ENCODE data around the gene VIT. TPM values are rescaled to one million over a fixed set of nuclear protein-coding genes. Genes with fewer than 3 reads are reported as not detected.

VIT gene
- total RNA-seq, 1 donor from 2014 or later, result 2.6 TPM

- no peak for DNase-seq (ENCODE audit: low spot score)
- intact Hi-C loops (cut with DNase I), result no loop called here
These were observed 51.7 kb downstream of the VIT start for GRCh38 chr2:36748166-36748565.

DNA sequence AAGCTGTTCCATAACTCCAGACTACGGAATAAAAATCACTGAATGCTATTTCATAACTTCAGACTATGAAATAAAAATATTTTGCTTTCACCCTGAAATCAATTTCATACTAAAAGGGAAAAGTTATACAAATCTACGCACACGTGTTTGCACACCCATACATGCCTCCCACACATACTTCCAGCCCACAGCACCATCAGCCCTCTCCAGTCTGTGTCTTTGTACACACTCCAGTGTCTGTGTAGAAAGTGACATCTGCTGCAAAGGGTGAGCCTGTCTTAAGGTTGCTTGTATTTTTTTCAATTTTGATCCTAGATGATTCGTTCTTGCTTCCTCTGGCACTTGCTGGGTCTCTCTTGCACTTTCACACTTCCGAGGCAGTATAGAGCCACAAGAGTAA is 53.6 kb downstream of the VIT start:
- no peak for DNase-seq (ENCODE audit: low spot score)
- intact Hi-C loops (cut with DNase I), result no loop called here

DNA sequence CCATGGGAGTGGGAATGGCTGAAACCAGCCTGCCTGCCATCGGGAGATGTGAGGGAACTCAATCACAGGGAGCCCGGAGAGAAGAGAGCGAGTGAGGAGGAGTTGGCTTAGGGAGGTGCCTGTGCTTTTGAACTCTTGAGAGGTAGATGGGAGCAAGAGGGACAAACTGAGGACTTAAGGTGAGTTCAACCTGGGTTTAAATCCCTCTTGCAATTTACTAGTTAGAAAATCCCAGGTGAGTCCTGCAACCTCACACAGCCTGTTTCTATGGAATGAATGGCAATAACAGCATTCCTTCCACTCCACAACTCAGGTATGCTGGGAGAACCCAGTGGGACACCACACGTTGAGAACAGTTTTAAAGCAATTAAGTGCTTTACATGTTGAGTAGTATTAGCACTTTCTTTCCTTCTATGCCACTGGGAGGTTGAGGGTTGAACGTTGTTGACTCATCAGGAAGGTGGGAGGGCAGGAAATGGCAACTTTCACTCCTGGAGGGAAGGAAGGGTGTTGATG is 57.3 kb downstream of the VIT start:
- intact Hi-C loops (cut with DNase I), result no loop called here

GRCh38 chr2:36754578-36754977 is 58.1 kb downstream of the VIT start:
- DNase-seq (ENCODE audit: low spot score), result no peak
- intact Hi-C loops (cut with DNase I), result no loop called here

More for the DNA sequence above, 57.3 kb downstream of the VIT start:
- DNase-seq (ENCODE audit: low spot score), result no peak

DNA sequence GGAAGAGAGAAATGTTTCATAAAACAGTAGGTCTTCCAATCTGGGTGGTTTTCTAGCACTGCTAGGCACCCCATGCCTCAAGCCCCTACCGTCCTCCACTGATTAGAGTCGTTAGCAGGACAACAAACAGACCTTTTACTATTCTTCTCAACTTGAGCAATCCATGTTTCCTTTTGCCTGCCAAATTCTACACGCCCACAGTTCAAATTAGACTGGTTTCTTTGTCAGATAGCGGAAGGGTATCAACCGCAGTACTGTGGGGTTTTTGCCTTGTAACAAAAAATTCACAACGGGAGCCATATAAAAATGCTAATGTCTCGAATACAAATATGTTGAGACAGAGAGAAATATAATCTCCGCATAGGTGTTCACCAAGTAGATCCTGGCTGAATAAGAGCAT is 59.9 kb downstream of the VIT start:
- intact Hi-C loops (cut with DNase I), result no loop called here
- no peak for DNase-seq (ENCODE audit: low spot score)

DNA sequence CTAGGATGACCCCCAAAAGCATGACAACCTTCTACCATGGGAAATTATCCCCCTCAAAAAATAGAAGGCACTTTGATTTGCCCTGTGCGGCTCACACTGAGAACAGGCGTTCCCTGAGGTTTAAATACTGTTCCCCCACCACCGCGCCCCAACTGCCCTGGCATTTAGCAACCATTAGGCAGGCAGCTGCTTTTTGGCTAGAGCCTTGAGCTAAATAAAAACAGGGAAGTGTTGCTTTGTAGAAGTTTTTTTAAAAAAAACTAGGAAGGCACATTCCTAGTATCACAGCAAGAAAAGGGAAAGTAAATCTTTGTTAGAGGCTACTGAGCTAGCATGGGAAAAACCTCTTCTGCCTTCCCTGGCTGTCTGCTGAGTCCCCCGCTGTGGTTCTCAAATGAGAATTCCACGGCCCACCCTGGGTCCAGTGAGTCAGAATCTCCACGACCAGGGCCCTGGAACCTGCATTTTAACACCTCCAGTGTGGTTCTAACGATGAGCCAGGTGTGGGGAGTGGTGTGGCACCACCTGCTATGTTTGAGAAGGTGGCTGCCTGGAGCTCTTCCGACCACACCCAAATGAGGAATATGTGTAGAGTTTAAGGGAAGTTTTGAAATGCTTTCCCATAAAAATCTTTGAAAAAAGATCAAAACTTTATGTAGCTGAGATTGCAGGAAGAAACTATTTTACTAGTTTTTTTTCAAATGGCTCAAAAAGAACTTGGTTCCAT is 66.4 kb downstream of the VIT start:
- intact Hi-C loops (cut with DNase I), result no loop called here
- DNase-seq (ENCODE audit: low spot score), result no peak

GRCh38 chr2:36769106-36769505 is 72.6 kb downstream of the VIT start:
- DNase-seq (ENCODE audit: low spot score), result no peak
- intact Hi-C loops (cut with DNase I), result loop anchor here (5.0 kb wide), 1 partner anchor 272 kb away; no protein-coding TSS in a partner anchor

DNA sequence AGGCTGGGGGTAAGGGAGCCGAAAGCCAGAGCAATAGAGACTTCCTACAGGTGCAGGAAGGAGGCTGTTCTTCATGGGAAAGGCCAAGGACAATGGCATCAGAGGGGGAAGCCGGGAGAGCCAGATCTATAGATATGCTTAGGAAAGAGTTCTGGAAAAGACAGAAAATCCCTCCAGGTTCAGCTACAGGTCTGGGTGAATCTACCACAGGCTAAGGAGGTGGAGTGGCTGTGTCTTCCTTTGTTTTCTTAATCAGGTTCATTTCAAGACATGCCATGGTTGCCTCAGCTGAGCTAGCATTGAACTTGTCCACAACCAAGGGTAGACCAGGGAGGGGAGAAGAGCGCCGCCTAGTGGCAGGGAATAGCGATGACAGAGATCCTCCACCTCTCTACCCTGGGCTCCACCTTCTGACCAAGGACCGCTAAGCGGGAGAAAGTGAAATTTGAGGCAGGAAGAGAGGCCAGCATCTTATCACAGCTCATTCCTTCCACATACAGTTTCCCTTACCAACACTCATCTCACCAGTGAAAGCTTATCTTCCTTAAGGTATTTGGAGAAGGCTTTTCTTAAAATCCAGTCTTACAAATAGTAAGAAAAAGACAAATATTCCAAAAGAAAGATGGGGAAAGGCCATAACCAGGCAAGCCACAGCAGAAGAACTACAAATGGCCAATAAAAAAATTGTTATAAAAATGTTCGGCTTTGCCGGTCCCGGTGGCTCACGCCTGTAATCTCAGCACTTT is 74.2 kb downstream of the VIT start:
- no peak for DNase-seq (ENCODE audit: low spot score)
- intact Hi-C loops (cut with DNase I), result no loop called here

DNA sequence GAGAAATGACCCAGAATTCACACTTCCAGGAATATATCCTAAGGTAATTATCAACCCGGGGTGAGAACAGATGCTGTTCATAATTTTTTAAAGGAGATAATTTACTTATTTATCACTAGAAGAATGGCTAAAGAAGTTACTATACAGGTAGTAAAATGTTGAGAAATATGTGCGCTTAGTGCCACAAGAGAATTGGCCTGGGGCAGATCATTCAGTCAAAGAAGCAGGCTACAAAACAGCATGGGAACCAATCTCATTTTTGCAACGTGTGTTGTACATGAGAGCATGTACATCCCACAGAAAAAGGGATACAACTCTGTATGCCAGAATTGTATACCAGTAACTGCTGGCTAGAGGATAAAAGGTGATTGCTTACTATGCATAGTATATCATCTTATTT is 75.2 kb downstream of the VIT start:
- no peak for DNase-seq (ENCODE audit: low spot score)
- intact Hi-C loops (cut with DNase I), result no loop called here

GRCh38 chr2:36773947-36774346 is 77.4 kb downstream of the VIT start:
- DNase-seq (ENCODE audit: low spot score), result no peak

GRCh38 chr2:36775261-36775660 is 78.8 kb downstream of the VIT start:
- intact Hi-C loops (cut with DNase I), result no loop called here
- no peak for DNase-seq (ENCODE audit: low spot score)

More at GRCh38 chr2:36773947-36774346, 77.4 kb downstream of the VIT start:
- intact Hi-C loops (cut with DNase I), result no loop called here

DNA sequence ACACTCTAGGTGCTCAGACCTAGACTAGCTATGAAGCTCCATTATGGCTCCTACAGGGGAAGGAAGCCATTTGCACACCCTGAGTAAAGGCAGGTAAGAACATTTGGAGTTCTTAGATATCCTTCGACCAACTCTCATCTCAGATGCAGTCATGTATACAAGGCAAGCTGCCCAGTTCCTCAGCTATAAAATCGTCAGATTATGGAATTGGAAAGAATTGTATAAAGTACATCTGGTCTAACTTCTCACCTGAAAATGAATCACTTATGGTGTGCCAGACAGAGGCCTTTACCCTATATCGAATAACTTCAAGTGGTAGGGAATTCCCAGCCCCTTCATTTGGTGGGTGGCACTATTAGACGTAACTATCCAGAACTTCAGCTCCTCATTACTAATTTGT is 79.3 kb downstream of the VIT start:
- DNase-seq (ENCODE audit: low spot score), result no peak
- intact Hi-C loops (cut with DNase I), result no loop called here

- intact Hi-C loops (cut with DNase I), result no loop called here
- DNase-seq (ENCODE audit: low spot score), result no peak
These were observed 80.8 kb downstream of the VIT start for GRCh38 chr2:36777272-36777671.

GRCh38 chr2:36777788-36778187 is 81.3 kb downstream of the VIT start:
- intact Hi-C loops (cut with DNase I), result no loop called here
- DNase-seq (ENCODE audit: low spot score), result no peak

GRCh38 chr2:36779462-36779861 is 83.0 kb downstream of the VIT start:
- no peak for DNase-seq (ENCODE audit: low spot score)
- intact Hi-C loops (cut with DNase I), result no loop called here

- no peak for DNase-seq (ENCODE audit: low spot score)
- intact Hi-C loops (cut with DNase I), result loop anchor here (5.0 kb wide), 1 partner anchor 227 kb away; no protein-coding TSS in a partner anchor
These were observed 83.8 kb downstream of the VIT start for GRCh38 chr2:36780231-36780839.

DNA sequence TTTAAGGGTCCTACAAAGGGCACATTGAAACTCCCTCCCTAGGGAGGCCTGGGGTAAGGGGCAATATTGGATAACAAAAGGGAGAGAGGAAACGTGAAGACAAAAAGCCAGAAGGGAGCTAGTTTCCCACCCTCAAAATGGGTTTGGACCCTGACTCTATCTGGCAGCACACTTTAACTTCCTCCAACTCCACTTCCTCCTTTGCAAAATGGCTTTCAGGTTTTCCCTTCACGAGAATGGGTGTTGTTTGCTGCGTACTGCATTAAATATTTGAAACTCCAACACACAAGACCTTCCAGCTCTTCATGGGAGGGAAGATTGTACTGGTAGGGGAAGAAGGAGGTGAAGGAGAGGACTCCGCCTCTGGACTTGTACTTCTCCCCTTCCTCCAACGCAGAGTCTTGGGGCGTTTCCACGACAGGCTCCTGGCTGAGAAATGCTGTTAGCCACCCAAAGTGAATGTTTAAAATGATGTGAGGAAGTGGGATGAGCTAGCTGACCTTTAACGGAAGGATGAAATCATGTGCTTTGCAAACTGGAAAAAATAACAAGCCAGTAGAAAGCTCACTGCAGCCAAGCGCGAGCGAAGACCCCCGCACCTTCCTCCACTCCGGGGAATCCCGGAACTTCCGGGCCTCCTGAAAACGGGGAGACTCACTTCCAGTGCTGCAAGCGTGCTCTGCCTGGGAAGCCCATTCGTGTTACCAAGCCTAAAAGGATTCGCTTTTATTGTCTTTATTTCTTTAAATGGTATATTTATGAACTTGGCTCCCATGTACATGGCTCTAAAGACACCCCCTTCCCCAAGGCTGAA is 85.6 kb downstream of the VIT start:
- intact Hi-C loops (cut with DNase I), result loop anchor here (5.0 kb wide), 1 partner anchor 225 kb away; no protein-coding TSS in a partner anchor

DNA sequence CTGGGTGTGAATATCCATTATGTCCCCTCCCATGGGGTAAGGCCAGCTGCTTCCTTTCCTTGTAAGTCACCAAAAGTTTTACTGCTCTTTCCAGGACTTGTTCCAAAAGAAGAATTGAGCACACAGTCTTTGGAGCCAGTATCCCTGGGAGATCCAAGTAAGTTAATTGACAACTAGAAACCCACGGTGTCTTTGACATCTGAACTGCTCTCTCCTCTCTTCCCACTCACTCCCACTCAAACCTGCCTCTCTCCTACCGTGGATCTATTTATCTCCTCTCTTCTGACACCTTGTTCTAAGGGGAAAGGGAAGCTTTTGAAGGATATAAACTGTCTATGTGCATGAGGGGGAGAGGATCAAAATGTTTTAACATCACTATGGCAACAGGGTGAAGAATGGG is 86.7 kb downstream of the VIT start:
- intact Hi-C loops (cut with DNase I), result loop anchor here (5.0 kb wide), 1 partner anchor 224 kb away; no protein-coding TSS in a partner anchor
- DNase-seq (ENCODE audit: low spot score), result no peak

More for the DNA sequence above, 85.6 kb downstream of the VIT start:
- no peak for DNase-seq (ENCODE audit: low spot score)

- intact Hi-C loops (cut with DNase I), result no loop called here
These were observed 88.8 kb downstream of the VIT start for GRCh38 chr2:36785179-36785795.

More at GRCh38 chr2:36785179-36785795, 88.8 kb downstream of the VIT start:
- no peak for DNase-seq (ENCODE audit: low spot score)
